WTC11 (cell line): ENCODE results near the gene BCAS3. TPM values are rescaled to one million over a fixed set of nuclear protein-coding genes. Genes with fewer than 3 reads are reported as not detected.
A peak's percentile ranks its signal among the peaks of the same experiment; 100 is the strongest.

Experiments used
- ATAC-seq: fragments of 200-7000 bp; cut with Tn5 transposase; 2 replicates; pipeline ENCODE4 v1.10.0; 2021; ENCODE audit warnings: mild to moderate bottlenecking, moderate library complexity
- CTCF ChIA-PET: fragments of 300-600 bp; sonication (Branson Sonifier 250); formaldehyde crosslinking; loops from one replicate; lab custom pipeline; 2021; ENCODE audit warnings: antibody characterized with exemption; lab: Charles Lee
- POLR2A ChIA-PET: fragments of 350-600 bp; sonication (Branson Sonifier 250); formaldehyde crosslinking; loops from one replicate; lab custom pipeline; 2021; ENCODE audit warnings: antibody characterized with exemption; lab: Charles Lee
- DNase-seq: peaks from one replicate; pipeline ENCODE4 v3.0.0; 2021; ENCODE audit warnings: low spot score
- H3K27ac Mint-ChIP-seq: 2 replicates; pipeline ENCODE4 v1.8.0; 2021; ENCODE audit warnings: mixed read lengths
- H3K27me3 Mint-ChIP-seq: 2 replicates; pipeline ENCODE4 v1.8.0; 2021; ENCODE audit warnings: low read depth, mild to moderate bottlenecking, moderate library complexity, mixed read lengths
- H3K36me3 Mint-ChIP-seq: 2 replicates; pipeline ENCODE4 v1.8.0; 2021; ENCODE audit warnings: mixed read lengths
- H3K4me1 Mint-ChIP-seq: 2 replicates; pipeline ENCODE4 v1.8.0; 2022; ENCODE audit warnings: mixed read lengths
- H3K4me3 Mint-ChIP-seq: 2 replicates; pipeline ENCODE4 v1.8.0; 2021; ENCODE audit warnings: mild to moderate bottlenecking, moderate library complexity, mixed read lengths
- H3K9me3 Mint-ChIP-seq: 2 replicates; pipeline ENCODE4 v1.8.0; 2021; ENCODE audit warnings: mixed read lengths
- ATF1 ChIP-seq: sonication (generic); formaldehyde crosslinking; IDR thresholded peaks from 2 replicates; pipeline ENCODE4 v1.8.1; 2023; ENCODE audit warnings: mild to moderate bottlenecking, moderate library complexity, missing genetic modification reagents
- ETV6 ChIP-seq: sonication (generic); formaldehyde crosslinking; IDR thresholded peaks from 2 replicates; pipeline ENCODE4 v1.8.1; 2022; ENCODE audit warnings: mild to moderate bottlenecking, missing genetic modification reagents
- FOXP1 ChIP-seq: sonication (generic); formaldehyde crosslinking; IDR thresholded peaks from 2 replicates; pipeline ENCODE4 v1.8.0; 2022; ENCODE audit warnings: missing genetic modification reagents, mild to moderate bottlenecking, moderate library complexity, borderline replicate concordance
- GRHL2 ChIP-seq: fragments of 250-450 bp; sonication (Bioruptor Pico); IDR thresholded peaks from 2 replicates; pipeline ENCODE4 v1.8.0; 2022; ENCODE audit warnings: mild to moderate bottlenecking, moderate library complexity; ENCODE audit not compliant: insufficient replicate concordance, severe bottlenecking
- GTF2I ChIP-seq: fragments of 250-450 bp; sonication (Bioruptor Pico); conservative IDR thresholded peaks from 2 replicates; pipeline ENCODE4 v1.4.0; 2021; ENCODE audit warnings: mild to moderate bottlenecking
- HMGA2 ChIP-seq: fragments of 250-450 bp; sonication (Bioruptor Pico); IDR thresholded peaks from 2 replicates; pipeline ENCODE4 v1.4.0; 2021; ENCODE audit warnings: mild to moderate bottlenecking, moderate library complexity
- KAT7 ChIP-seq: sonication (generic); formaldehyde crosslinking; IDR thresholded peaks from 2 replicates; pipeline ENCODE4 v1.8.1; 2023; ENCODE audit warnings: missing genetic modification reagents, mild to moderate bottlenecking, borderline replicate concordance
- OVOL2 ChIP-seq: fragments of 250-450 bp; sonication (Bioruptor Pico); IDR thresholded peaks from 2 replicates; pipeline ENCODE4 v1.9.0; 2021; ENCODE audit warnings: mild to moderate bottlenecking, borderline replicate concordance
- SMAD3 ChIP-seq: sonication (generic); formaldehyde crosslinking; IDR thresholded peaks from 2 replicates; pipeline ENCODE4 v1.8.0; 2022; ENCODE audit warnings: missing genetic modification reagents, mild to moderate bottlenecking, borderline replicate concordance
- ZNF396 ChIP-seq: fragments of 250-450 bp; sonication (Bioruptor Pico); IDR thresholded peaks from 2 replicates; pipeline ENCODE4 v1.8.0; 2021; ENCODE audit warnings: mild to moderate bottlenecking, moderate library complexity, borderline replicate concordance
- total RNA-seq: library from RNA; stranded (reverse); gene quantifications from 3 replicates; pipeline ENCODE4 v1.2.3, GENCODE V29; 2021
- TF ChIP-seq, protein P1 (sequence below): sonication (generic); formaldehyde crosslinking; IDR thresholded peaks from 2 replicates; pipeline ENCODE4 v1.8.1; 2022; ENCODE audit warnings: missing genetic modification reagents, borderline replicate concordance
- TF ChIP-seq, protein P2 (sequence below): sonication (generic); formaldehyde crosslinking; IDR thresholded peaks from 2 replicates; pipeline ENCODE4 v1.8.0; 2023; ENCODE audit warnings: mild to moderate bottlenecking, missing genetic modification reagents
- TF ChIP-seq, protein P3 (sequence below): sonication (generic); formaldehyde crosslinking; IDR thresholded peaks from 2 replicates; pipeline ENCODE4 v1.8.1; 2022; ENCODE audit warnings: low read depth, missing genetic modification reagents, borderline replicate concordance
- TF ChIP-seq, protein P4 (sequence below): sonication (generic); formaldehyde crosslinking; IDR thresholded peaks from 2 replicates; pipeline ENCODE4 v1.8.1; 2023; ENCODE audit warnings: mild to moderate bottlenecking, moderate library complexity, missing genetic modification reagents
- TF ChIP-seq, protein P5 (sequence below): sonication (generic); formaldehyde crosslinking; IDR thresholded peaks from 2 replicates; pipeline ENCODE4 v1.8.0; 2023; ENCODE audit warnings: missing genetic modification reagents
- TF ChIP-seq, protein P6 (sequence below): sonication (generic); formaldehyde crosslinking; IDR thresholded peaks from 2 replicates; pipeline ENCODE4 v1.8.0; 2022; ENCODE audit warnings: mild to moderate bottlenecking, missing genetic modification reagents
- TF ChIP-seq, protein P7 (sequence below): fragments of 250-450 bp; sonication (Bioruptor Pico); IDR thresholded peaks from 2 replicates; pipeline ENCODE4 v1.9.0; 2021; ENCODE audit warnings: mild to moderate bottlenecking

The BCAS3 gene
- total RNA-seq, 1 experiment from 2014 or later = 15.5 TPM

DNA sequence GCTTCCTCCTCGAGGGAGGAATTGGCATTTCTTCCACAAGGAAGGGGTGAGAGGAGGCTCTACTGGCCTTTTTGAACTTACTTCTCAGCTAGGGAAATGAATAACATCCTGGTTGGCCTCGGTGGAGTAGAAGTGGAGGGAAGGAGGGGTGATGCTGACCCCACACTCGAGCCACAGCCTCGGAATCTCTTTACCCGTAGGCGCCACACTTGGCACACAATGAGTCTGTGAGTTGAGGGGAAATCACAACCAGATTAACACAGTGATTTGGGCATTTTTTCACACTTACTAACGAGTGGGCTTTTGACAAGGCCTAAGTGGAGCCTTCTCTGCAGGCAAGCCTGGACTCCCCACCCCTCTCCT, 674.7 kb downstream of the BCAS3 start:
- H3K36me3 Mint-ChIP-seq = no peaks in the 10 kb centered on the region
- peaks cover 34% of the 10 kb centered on the region for H3K4me1 Mint-ChIP-seq
- no peaks in the 10 kb centered on the region for H3K27me3 Mint-ChIP-seq
- no peak for ATAC-seq
- no peak overlapping the region for H3K27ac Mint-ChIP-seq
- DNase-seq = no peak
- TF ChIP-seq, protein P1, sequence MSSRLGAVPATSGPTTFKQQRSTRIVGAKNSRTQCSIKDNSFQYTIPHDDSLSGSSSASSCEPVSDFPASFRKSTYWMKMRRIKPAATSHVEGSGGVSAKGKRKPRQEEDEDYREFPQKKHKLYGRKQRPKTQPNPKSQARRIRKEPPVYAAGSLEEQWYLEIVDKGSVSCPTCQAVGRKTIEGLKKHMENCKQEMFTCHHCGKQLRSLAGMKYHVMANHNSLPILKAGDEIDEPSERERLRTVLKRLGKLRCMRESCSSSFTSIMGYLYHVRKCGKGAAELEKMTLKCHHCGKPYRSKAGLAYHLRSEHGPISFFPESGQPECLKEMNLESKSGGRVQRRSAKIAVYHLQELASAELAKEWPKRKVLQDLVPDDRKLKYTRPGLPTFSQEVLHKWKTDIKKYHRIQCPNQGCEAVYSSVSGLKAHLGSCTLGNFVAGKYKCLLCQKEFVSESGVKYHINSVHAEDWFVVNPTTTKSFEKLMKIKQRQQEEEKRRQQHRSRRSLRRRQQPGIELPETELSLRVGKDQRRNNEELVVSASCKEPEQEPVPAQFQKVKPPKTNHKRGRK (CRISPR knock-in tag) = no peak
- TF ChIP-seq HMGA2 (no peak), FOXP1 (CRISPR knock-in tag) (no peak), SMAD3 (CRISPR knock-in tag) (no peak), ZNF396 (no peak)
- TF ChIP-seq, protein P2, sequence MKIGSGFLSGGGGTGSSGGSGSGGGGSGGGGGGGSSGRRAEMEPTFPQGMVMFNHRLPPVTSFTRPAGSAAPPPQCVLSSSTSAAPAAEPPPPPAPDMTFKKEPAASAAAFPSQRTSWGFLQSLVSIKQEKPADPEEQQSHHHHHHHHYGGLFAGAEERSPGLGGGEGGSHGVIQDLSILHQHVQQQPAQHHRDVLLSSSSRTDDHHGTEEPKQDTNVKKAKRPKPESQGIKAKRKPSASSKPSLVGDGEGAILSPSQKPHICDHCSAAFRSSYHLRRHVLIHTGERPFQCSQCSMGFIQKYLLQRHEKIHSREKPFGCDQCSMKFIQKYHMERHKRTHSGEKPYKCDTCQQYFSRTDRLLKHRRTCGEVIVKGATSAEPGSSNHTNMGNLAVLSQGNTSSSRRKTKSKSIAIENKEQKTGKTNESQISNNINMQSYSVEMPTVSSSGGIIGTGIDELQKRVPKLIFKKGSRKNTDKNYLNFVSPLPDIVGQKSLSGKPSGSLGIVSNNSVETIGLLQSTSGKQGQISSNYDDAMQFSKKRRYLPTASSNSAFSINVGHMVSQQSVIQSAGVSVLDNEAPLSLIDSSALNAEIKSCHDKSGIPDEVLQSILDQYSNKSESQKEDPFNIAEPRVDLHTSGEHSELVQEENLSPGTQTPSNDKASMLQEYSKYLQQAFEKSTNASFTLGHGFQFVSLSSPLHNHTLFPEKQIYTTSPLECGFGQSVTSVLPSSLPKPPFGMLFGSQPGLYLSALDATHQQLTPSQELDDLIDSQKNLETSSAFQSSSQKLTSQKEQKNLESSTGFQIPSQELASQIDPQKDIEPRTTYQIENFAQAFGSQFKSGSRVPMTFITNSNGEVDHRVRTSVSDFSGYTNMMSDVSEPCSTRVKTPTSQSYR = no peak
- TF ChIP-seq, protein P3, sequence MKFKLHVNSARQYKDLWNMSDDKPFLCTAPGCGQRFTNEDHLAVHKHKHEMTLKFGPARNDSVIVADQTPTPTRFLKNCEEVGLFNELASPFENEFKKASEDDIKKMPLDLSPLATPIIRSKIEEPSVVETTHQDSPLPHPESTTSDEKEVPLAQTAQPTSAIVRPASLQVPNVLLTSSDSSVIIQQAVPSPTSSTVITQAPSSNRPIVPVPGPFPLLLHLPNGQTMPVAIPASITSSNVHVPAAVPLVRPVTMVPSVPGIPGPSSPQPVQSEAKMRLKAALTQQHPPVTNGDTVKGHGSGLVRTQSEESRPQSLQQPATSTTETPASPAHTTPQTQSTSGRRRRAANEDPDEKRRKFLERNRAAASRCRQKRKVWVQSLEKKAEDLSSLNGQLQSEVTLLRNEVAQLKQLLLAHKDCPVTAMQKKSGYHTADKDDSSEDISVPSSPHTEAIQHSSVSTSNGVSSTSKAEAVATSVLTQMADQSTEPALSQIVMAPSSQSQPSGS (CRISPR knock-in tag) = no peak
- TF ChIP-seq, protein P4, sequence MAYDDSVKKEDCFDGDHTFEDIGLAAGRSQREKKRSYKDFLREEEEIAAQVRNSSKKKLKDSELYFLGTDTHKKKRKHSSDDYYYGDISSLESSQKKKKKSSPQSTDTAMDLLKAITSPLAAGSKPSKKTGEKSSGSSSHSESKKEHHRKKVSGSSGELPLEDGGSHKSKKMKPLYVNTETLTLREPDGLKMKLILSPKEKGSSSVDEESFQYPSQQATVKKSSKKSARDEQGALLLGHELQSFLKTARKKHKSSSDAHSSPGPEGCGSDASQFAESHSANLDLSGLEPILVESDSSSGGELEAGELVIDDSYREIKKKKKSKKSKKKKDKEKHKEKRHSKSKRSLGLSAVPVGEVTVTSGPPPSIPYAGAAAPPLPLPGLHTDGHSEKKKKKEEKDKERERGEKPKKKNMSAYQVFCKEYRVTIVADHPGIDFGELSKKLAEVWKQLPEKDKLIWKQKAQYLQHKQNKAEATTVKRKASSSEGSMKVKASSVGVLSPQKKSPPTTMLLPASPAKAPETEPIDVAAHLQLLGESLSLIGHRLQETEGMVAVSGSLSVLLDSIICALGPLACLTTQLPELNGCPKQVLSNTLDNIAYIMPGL (CRISPR knock-in tag) = no peak
- TF ChIP-seq, protein P5, sequence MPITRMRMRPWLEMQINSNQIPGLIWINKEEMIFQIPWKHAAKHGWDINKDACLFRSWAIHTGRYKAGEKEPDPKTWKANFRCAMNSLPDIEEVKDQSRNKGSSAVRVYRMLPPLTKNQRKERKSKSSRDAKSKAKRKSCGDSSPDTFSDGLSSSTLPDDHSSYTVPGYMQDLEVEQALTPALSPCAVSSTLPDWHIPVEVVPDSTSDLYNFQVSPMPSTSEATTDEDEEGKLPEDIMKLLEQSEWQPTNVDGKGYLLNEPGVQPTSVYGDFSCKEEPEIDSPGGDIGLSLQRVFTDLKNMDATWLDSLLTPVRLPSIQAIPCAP (CRISPR knock-in tag) = no peak
- POLR2A ChIA-PET = interaction anchor here (1.2 kb wide), 1 partner anchor 10 kb away, joined by 3 read pairs; no protein-coding TSS in a partner anchor
- H3K4me3 Mint-ChIP-seq = no peak overlapping the region
- no peaks in the 10 kb centered on the region for H3K9me3 Mint-ChIP-seq
- CTCF ChIA-PET = interaction anchor here (1.0 to 1.4 kb wide), 3 partner anchors 38 to 41 kb away, joined by 3 to 6 read pairs (median 3); no protein-coding TSS in a partner anchor

DNA sequence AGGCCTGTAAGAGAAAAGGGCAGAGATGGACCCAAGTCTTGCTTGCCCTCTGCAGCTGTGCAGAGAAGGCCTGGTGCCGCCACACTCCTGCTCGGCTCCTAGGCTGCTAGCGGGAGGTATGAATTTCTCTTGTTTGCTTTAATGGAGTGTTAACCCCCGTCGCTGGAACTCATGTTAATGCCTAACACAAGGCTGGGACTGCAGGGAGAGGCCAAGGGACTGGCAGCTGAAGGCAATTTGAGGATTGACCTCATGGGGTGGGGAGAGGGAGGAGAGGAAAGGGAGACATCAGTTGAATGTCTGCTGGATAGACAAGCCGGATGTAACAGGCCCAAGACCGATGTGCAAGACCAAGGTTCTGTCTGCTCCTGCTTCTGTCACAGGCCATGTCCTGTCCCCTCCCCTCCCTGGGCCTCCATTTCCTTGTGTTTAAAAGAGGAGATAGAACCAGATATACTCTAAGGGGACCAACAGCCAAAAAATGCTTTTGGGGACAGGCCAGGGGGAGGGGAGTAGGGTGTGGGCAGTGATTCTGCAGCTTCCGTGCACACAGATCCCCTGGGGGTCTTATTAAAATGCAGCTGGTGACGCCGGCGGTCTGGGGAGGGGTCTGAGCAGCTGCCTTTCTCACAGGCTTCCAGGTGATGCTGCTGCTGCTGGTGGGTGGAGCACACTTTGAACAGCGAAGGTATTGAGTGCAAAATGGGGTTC, 675.3 kb downstream of the BCAS3 start:
- Mint-ChIP-seq H3K27ac (no peak overlapping the region), H3K4me1 (peaks cover 34% of the 10 kb centered on the region), H3K4me3 (no peak overlapping the region), H3K36me3 (no peaks in the 10 kb centered on the region), H3K9me3 (no peaks in the 10 kb centered on the region), H3K27me3 (no peaks in the 10 kb centered on the region)
- ATAC-seq (peak; percentile 66), DNase-seq (no peak)
- TF ChIP-seq, protein P6, sequence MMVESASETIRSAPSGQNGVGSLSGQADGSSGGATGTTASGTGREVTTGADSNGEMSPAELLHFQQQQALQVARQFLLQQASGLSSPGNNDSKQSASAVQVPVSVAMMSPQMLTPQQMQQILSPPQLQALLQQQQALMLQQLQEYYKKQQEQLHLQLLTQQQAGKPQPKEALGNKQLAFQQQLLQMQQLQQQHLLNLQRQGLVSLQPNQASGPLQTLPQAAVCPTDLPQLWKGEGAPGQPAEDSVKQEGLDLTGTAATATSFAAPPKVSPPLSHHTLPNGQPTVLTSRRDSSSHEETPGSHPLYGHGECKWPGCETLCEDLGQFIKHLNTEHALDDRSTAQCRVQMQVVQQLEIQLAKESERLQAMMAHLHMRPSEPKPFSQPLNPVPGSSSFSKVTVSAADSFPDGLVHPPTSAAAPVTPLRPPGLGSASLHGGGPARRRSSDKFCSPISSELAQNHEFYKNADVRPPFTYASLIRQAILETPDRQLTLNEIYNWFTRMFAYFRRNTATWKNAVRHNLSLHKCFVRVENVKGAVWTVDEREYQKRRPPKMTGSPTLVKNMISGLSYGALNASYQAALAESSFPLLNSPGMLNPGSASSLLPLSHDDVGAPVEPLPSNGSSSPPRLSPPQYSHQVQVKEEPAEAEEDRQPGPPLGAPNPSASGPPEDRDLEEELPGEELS (CRISPR knock-in tag) = no peak
- TF ChIP-seq GRHL2 (CRISPR knock-in tag) (no peak), OVOL2 (no peak), GTF2I (CRISPR knock-in tag) (no peak), ATF1 (no peak), KAT7 (CRISPR knock-in tag) (no peak), ETV6 (CRISPR knock-in tag) (no peak)
- TF ChIP-seq, protein P2 = no peak
- TF ChIP-seq, protein P7, sequence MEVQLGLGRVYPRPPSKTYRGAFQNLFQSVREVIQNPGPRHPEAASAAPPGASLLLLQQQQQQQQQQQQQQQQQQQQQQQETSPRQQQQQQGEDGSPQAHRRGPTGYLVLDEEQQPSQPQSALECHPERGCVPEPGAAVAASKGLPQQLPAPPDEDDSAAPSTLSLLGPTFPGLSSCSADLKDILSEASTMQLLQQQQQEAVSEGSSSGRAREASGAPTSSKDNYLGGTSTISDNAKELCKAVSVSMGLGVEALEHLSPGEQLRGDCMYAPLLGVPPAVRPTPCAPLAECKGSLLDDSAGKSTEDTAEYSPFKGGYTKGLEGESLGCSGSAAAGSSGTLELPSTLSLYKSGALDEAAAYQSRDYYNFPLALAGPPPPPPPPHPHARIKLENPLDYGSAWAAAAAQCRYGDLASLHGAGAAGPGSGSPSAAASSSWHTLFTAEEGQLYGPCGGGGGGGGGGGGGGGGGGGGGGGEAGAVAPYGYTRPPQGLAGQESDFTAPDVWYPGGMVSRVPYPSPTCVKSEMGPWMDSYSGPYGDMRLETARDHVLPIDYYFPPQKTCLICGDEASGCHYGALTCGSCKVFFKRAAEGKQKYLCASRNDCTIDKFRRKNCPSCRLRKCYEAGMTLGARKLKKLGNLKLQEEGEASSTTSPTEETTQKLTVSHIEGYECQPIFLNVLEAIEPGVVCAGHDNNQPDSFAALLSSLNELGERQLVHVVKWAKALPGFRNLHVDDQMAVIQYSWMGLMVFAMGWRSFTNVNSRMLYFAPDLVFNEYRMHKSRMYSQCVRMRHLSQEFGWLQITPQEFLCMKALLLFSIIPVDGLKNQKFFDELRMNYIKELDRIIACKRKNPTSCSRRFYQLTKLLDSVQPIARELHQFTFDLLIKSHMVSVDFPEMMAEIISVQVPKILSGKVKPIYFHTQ (CRISPR knock-in tag) = no peak
- CTCF ChIA-PET = no interaction called here
- POLR2A ChIA-PET = no interaction called here
